Measurements from ENCODE around the gene TEX29. TPM values are rescaled to one million over a fixed set of nuclear protein-coding genes. Genes with fewer than 3 reads are reported as not detected.

Gene TEX29
- total and polyA plus RNA-seq, 10 of the 15 experiments (the other 5 are each of a cell fraction or from before 2014, with no cell fraction given) = 0.14 to 0.30 (median 0.22) TPM; not detected in 7

GRCh38 chr13:111382411-111382810 is 62.0 kb downstream of the TEX29 start:
- RAD21 ChIA-PET (ENCODE audit: unreplicated experiment) = no interaction called here
- H2AFZ ChIP-seq (ENCODE audit: control insufficient read depth, low read depth, low read length) = no peak overlapping the region
- TF ChIP-seq CHD1 (IDR thresholded peaks at IDR 0.05; ENCODE audit: low read depth, low read length) = no peak
- TF ChIP-seq CUX1 (IDR thresholded peaks at IDR 0.05; ENCODE audit: insufficient replicate concordance, low read depth, low read length) = no peak
- TF ChIP-seq POLR2AphosphoS5 (IDR thresholded peaks at IDR 0.05; ENCODE audit: low read length) = no peak
- no peak for TF ChIP-seq STAT3 (IDR thresholded peaks at IDR 0.05; ENCODE audit: low read depth, low read length)
- TF ChIP-seq MEF2B (IDR thresholded peaks at IDR 0.05; ENCODE audit: partially characterized antibody, poor library complexity, severe bottlenecking) = no peak
- TF ChIP-seq TAF1 (IDR thresholded peaks at IDR 0.05; ENCODE audit: borderline replicate concordance, low read depth, low read length) = no peak
- no peak for TF ChIP-seq POLR2A (IDR thresholded peaks at IDR 0.05; ENCODE audit: low read depth, low read length)
- no peak for TF ChIP-seq HCFC1 (IDR thresholded peaks at IDR 0.05; ENCODE audit: low read length)
- FAIRE-seq (no peak), ATAC-seq (no peak), DNase-seq (ENCODE audit: low read depth, low spot score) (no peak)
- H3K27ac ChIP-seq (ENCODE audit: control insufficient read depth, insufficient read depth) = no peak overlapping the region
- no peaks in the 10 kb centered on the region for H3K4me1 ChIP-seq (ENCODE audit: control insufficient read depth, insufficient read depth, low read length)
- no peaks in the 10 kb centered on the region for H3K79me2 ChIP-seq (ENCODE audit: control insufficient read depth, insufficient read depth, low read length)
- no TSS peak for BruUV-seq (replicated peaks)
- H3K4me2 ChIP-seq (ENCODE audit: control insufficient read depth, insufficient read depth) = no peak overlapping the region
- no peaks in the 10 kb centered on the region for H4K20me1 ChIP-seq (ENCODE audit: control insufficient read depth, insufficient read depth)
- WGBS (ENCODE audit: insufficient coverage, insufficient replicate concordance, low lambda C conversion rate, missing lambda C conversion rate) = 0% methylated on average over 2 of the region's 2 CpGs
- in situ Hi-C loops (cut with MboI) (no loop called here), intact Hi-C loops (cut with micrococcal nuclease; ENCODE audit: unreplicated experiment) (no loop called here)
- no peaks in the 10 kb centered on the region; the same call in 2 of the 3 replicates for H3K9me3 ChIP-seq (replicated peaks; ENCODE audit: control insufficient read depth, insufficient read depth, low read length)
- POLR2A ChIA-PET = no interaction called here
- no peaks in the 10 kb centered on the region for H3K36me3 ChIP-seq (ENCODE audit: control insufficient read depth in 2 of 2, insufficient read depth in 2 of 2, low read length in 1 of 2)
- SMC1A ChIA-PET (ENCODE audit: uncharacterized antibody, unreplicated experiment) = no interaction called here
- CTCF ChIA-PET = no interaction called here
- H3K9ac ChIP-seq (ENCODE audit: control insufficient read depth, insufficient read depth, low read length) = no peak overlapping the region
- no peaks in the 10 kb centered on the region for H3K27me3 ChIP-seq (replicated peaks in 1 of 2; ENCODE audit: control insufficient read depth in 2 of 2, insufficient read depth in 2 of 2, low read length in 1 of 2)
- no peak overlapping the region for H3K4me3 ChIP-seq

Data from GM12878 (cell line).